HG03108 (cell line): ENCODE data around the gene FLT3LG.
"Not testable (repeated sequence)": the region's sequence is repeated elsewhere in the genome, so short reads cannot be mapped to it uniquely, and the experiment has no call there.

ENCODE experiments used
- ATAC-seq: cut with Tn5 transposase; IDR thresholded peaks from one replicate; pipeline ENCODE4 v1.9.1; 2021; ENCODE audit warnings: moderate library complexity; ENCODE audit not compliant: unreplicated experiment

FLT3LG gene

DNA sequence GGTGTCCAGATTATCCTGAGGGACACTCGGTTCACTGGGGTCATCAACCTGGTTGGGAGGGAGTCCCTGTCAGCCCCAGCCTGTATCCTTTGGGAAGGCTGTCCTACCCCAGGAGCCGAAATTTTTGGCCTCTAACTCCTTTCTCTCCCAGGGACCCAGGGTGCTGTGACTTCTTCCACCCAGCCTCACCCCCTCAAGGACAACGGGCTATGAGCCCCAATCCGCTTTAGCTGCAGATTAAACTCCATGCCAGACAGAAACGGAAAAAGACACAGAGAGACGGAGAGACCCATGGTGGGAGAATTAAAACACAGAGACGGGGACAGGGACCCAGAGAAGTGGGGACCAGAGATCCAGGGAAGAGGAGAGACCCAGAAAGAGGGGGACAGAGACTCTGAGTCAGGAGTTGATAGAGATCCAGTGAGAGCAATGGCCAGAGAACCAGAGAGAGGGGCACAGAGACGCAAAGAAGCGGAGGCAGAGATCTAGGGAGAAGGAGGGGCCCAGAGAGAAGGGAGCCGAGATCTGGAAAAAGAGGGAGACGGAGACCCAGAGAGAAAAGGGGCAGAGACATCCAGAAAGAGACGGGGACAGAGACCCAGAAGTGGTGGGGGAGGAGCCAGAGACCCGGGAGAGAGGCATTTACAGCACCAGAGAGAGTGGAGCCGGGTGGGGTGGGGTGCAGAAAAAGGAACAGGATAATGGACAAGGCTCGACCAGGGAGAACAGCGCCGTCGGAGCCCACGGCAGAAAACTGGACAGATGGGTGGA lies 33.4 kb upstream of the FLT3LG start:
- ATAC-seq: no peak

- no peak for ATAC-seq
Observed at GRCh38 chr19:49441210-49441959, 32.6 kb upstream of the FLT3LG start, which contains the start of gene SLC17A7. SLC17A7 (minus strand) TSS chr19:49441527; CDS start chr19:49441379, 148 bp downstream.

GRCh38 chr19:49441960-49442350 lies 32.1 kb upstream of the FLT3LG start:
- ATAC-seq: no peak

- ATAC-seq: no peak
Observed at GRCh38 chr19:49442354-49442753, 31.7 kb upstream of the FLT3LG start.

- ATAC-seq: no peak
Observed at GRCh38 chr19:49442771-49443365, 31.1 kb upstream of the FLT3LG start.

DNA sequence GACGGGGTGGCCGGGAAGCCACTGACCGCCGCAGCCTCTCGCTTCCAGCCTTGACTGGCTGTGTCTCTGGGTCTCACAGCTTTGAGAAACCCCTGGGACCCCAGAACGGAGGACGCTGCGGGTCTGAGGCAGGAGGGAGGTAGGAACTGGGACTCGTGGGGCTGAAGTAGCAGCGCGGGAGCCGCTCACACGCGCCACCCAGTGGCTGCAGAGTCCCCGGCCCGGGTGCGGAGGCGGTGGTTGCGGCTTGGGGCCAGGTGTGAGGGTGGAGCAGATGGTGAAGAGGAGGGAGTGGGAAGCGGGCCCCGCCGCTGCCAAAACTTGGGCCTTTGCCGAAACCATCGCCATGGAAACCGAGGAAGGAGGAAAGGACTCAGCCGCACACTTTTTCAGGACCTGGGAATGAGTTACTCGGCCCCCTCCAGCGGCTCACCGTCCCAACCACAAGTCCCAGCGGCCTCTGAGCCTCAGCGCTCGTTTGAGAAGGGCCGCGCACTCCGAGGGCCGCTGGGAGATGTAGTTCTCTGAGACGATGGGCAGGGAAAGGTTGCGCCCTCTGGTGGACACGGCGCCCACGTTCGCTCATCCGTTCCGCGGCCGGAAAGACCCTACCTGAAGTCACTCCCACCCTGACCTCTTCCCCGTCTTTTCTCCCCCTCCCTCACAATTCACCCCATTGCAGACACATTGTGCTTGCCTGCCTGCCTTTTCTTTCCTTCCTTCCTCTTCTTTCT lies 30.5 kb upstream of the FLT3LG start:
- ATAC-seq: peak; percentile 73

DNA sequence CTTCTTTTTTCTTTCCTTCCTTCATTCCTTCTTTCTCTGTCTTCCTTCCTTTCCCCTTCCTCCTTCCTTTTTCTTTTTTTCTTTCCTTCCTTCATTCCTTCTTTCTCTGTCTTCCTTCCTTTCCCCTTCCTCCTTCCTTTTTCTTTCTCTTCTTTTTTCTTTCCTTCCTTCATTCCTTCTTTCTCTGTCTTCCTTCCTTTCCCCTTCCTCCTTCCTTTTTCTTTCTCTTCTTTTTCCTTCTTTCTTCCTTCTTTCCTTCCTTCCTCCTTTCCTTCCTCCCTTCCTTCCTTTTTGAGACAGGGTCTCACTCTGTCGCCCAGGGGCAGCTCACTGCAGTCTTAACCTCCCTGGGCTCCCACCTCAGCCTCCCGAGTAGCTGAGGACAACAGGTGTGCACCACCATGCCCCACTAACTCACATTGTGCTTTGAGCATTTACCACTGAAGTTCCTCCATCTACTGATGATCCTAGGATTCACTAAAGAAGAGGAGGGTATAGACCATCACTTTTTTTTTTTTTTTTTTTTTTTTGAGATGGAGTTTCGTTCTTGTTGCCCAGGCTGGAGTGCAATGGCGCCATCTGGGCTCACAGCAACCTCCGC lies 29.8 kb upstream of the FLT3LG start:
- not testable (repeated sequence) for ATAC-seq

GRCh38 chr19:49445997-49446396 lies 28.0 kb upstream of the FLT3LG start:
- no peak for ATAC-seq

GRCh38 chr19:49447485-49448431 lies 26.3 kb upstream of the FLT3LG start:
- no peak for ATAC-seq

DNA sequence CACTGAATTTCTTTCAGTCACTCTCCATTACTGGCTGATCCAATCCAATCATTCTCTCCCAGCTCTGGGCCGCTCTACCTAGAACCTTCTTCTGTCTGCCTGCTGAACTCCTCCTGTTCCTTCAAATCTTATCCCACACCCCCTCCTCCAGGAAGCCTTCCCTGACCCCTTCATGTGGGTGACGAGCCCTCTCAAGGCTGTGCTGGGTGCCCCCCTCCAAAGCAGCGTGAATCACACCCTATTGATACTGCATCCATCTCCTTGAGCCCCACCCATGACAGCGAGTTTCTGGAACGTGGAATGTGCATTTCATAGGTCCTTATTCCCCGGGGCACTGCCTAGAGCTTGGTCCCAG lies 25.6 kb upstream of the FLT3LG start:
- no peak for ATAC-seq

DNA sequence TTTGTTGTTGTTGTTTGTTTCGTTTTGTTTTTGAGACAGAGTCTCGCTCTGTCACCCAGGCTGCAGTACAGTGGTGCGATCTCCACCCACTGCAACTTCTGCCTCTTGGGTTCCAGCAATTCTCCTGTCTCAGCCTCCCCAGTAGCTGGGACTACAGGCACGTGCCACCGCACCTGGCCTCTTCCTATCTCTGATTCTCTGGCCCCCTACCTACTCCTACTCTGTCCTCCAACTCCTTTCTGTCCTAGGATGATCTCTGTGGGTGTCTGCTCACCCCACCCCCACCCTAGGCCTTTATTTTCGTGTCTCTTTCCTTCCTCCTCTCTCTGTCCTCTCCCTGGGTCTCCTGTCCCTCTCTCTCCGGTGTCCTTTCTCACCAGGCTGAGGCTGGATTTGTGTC lies 23.6 kb upstream of the FLT3LG start:
- ATAC-seq: no peak

GRCh38 chr19:49451430-49452181 lies 22.4 kb upstream of the FLT3LG start, which contains the start of gene PIH1D1:
PIH1D1 (minus strand) TSS chr19:49451814; CDS start chr19:49451574, 240 bp downstream.
- ATAC-seq: peak; percentile 48

GRCh38 chr19:49453013-49453756 lies 20.8 kb upstream of the FLT3LG start, which contains the start of gene ALDH16A1:
ALDH16A1 (plus strand) TSS chr19:49453225; CDS start chr19:49453332, 107 bp downstream.
- ATAC-seq: peak; percentile 80

DNA sequence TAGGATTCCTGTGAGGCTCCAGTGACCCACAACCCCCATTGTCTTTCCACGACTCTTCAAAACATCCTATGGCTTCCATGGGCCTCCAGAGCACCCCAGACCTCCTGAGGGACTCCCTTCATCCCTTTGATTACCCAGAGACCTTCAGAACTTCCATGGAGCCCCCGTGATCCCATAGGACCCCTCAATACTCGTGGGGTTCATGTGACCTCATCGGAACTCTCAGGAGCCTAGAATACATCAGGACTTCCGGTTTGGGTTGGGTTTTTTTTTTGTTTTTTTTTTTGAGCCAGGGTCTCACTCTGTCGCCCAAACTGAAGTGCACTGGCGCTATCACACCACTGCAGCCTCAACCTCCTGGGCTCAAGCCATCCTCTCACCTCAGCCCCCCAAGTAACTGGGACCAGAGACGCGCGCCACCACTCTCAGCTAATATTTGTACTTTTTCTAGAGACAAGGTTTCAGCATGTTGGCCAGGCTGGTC lies 20.2 kb upstream of the FLT3LG start:
- ATAC-seq: no peak

DNA sequence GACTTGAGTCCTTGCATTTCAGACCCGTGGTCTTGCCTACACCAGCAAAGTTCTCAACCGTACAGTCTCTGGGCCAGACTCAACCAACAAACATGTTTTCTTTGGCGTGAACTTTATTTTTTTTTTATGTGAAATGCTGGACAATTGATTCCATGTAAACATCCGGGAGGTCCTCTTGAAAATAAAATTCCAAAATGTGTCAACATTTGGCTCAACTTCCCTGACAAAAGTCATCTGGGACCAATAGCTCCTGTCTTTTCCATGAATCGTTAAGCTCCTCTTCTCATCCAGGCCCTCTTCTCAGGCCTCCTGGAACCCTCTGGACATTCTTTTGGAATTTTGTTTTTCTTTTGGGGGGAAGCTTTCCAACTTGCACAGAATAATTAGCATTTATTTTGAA lies 18.2 kb upstream of the FLT3LG start:
- ATAC-seq: no peak

DNA sequence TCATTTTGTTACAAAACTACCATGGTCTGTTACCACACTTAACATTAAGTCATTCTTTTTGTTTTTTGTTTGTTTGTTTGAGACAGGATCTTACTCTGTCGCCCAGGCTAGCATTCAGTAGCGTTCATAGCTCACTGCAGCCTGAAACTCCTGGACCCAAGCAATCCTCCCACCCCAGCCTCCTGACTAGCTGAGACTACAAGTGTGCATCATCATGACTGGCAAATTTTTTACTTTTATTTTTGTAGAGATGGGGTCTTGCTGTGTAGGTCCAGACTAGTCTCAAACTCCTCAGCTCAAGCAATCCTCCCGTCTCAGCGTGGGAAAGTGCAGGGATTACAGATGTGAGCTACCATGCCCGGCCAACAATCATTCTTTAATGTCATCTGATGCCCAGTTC lies 17.7 kb upstream of the FLT3LG start:
- ATAC-seq: no peak

- no peak for ATAC-seq
Observed at GRCh38 chr19:49458567-49458903, 15.5 kb upstream of the FLT3LG start.

DNA sequence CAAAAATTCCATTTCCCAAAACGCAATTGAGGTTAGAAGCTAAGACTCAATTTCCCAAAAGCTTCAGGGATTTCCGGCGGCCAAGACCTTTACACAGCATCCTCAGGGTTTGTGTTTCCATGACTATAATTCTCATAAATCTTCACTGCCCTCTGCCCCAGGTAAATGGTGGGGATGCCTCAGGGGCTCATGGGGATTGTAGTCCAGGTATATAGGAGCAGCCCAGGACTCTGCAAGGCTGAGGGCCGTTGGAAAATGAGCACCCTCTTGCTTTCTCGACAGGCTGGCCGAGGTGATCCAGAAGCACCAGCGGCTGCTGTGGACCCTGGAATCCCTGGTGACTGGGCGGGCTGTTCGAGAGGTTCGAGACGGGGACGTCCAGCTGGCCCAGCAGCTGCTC lies 14.6 kb upstream of the FLT3LG start:
- ATAC-seq: no peak
